Sciatic nerve (tissue), 2 donors: ENCODE results near the gene BCL6. TPM values are rescaled to one million over a fixed set of nuclear protein-coding genes. Genes with fewer than 3 reads are reported as not detected.

Experiments
- ATAC-seq: fragments of 200-7000 bp; cut with Tn5 transposase; one replicate; pipeline ENCODE4 v1.9.1; 2020; ENCODE audit warnings: mild to moderate bottlenecking, moderate library complexity
- DNase-seq: peaks from one replicate; pipeline ENCODE4 v3.0.0-alpha.2; 2020; ENCODE audit warnings: low spot score
- intact Hi-C: fragments of 100-400 bp; cut with DNase I; formaldehyde crosslinking; loops from one replicate; pipeline ENCODE4 v1.14.2; 2022
- total RNA-seq: library from RNA; stranded (reverse); fragmentation: NEBNext Ultra II Directional; extraction: Animal tissue kit (Norgen Biotek cat#: 25700); gene quantifications from one replicate; pipeline ENCODE4 v1.2.1, GENCODE V29; 2021
- donor health status: DM: no; HTN: no; CAD: no.
- donor health status: DM: no; HTN: no; CAD: no.

BCL6 gene
- total RNA-seq, 1 donor from 2014 or later, result 188 TPM

DNA sequence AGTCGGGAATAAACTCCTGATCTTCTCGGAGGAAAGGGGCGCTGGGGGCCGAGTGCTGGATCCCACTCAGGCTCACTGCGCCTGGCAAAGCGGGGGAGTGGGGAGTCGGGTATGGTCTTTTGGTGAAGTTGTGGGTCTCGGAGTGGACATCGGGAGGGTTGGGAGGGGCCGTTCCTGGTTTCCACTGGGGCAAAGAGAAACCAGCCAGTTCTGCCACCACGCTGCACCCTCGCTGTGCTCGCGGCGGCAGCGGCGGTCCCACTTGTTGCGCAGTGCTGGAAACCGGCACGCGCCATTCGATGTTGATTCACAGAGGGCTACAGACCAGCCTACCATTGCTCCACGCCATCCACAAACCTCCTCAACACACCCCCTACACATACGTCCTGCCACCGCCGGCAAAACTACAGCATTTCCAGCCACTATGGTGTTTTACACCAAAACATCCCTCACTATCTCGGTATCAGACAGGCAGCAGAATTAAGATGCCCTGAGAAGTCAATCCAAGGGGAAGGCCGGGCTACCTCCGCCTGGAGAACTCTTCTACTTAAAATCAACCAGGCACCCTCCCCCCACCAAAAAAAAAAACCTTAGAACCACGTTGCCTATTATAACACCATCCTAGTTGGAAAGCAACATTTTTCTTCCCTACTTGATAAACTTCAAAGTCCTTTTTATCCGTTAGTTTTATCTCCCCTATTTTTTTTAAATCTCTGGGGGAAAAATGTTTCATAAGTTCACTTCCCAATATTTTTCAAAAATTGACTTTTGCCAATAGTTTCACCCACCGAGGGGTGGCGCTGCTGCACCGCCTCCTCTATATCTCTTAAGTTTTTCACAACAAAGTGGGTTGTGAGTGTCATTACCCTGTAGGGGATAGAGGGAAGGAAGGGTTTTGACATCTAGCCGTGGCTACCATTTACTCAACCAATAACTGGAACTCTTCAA is 3.6 kb downstream of the BCL6 start:
- DNase-seq (peak; percentile 88), ATAC-seq (peak; percentile 7)
- intact Hi-C loops, result loop anchor here (2.0 kb wide), 2 partner anchors 1205 to 1211 kb away; no protein-coding TSS in a partner anchor

DNA sequence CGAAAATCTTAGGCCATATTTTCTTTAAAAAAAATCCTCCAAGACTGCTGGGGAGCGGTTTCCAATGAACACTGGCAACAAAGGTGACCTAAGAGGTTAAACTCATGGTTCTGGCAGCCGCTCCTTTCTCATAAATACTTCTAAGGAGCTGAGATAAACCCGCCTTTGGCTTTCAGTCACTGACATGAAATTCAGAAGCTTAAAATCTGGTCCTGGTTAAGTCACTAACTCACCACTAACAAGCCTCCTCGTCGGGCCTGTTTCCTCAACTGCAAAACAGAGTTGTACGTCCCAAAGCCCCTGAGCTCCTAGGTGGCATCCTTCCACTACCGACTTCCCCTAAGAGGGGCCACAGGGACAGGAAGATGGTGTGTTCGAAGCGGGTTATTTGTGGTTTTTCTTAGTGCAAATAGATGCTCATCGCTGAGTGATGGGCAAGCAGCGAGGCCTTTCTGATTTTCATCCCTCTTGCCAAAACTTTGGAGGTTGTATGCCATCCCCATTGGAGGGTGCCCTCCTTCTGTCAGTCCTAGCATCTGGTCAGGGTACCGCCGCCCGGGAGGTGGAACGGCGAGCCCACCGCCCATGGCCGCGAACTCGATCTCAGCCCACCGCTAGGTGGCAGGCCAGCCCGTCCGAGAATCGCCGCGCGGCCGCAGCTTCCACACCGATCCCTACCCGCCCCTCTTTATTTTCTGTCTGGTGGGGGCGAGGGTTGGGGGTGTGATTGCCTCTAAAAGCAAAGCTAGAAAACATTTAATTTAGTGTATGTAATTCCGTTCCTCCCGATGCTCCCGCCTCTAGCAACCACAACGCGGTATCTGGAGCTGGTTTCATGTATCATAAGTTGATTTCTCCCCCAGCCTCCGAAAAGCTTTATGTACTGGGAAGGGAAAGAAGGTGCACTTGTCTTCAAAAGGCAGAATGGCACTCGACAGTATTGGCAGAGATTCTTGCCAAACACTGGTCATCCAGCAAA is 4.6 kb downstream of the BCL6 start:
- peak; percentile 16 for ATAC-seq
- DNase-seq, result peak; percentile 88
- intact Hi-C loops, result loop anchor here (2.0 kb wide), 1 partner anchor 1212 kb away; no protein-coding TSS in a partner anchor

DNA sequence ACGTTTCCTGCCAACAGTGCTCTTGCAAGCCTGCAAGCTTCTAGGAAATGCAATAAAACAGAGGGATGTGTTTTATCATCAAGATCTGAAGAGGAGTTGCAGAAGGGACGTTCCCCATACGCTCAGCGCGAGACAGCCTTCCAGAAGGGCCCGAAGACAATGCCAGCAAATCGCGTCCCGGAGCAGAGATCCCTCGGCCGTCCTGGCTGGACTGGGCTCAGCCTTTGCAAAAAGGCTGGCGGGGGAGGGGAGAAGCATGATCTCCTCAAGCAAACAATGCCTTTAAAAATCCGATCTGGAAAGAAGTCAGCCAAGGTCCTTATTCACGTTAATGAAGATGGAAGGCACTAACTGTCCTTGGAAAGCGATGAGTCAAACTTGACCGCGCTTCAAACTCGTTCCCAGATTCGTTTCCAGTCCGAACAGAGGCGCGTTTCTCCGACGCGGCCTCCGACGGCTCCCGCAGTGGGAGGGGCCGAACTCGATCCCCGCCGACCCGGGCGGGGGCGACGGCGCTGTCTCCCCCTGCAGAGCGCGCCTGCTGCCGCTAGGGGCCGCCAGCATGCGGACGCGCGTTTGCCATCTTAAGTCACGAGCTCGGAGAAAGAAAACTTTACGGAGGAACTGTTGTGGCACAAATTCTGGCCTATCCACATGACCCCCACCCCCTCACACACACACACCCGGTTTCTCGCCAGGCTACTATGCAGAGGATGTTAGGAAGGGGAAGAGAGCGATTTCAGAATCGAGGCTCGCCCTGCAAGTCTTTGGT is 5.5 kb downstream of the BCL6 start:
- intact Hi-C loops, result loop anchor here (2.0 kb wide), 1 partner anchor 1213 kb away; no protein-coding TSS in a partner anchor
- ATAC-seq (peak; percentile 40), DNase-seq (peak; percentile 91)

DNA sequence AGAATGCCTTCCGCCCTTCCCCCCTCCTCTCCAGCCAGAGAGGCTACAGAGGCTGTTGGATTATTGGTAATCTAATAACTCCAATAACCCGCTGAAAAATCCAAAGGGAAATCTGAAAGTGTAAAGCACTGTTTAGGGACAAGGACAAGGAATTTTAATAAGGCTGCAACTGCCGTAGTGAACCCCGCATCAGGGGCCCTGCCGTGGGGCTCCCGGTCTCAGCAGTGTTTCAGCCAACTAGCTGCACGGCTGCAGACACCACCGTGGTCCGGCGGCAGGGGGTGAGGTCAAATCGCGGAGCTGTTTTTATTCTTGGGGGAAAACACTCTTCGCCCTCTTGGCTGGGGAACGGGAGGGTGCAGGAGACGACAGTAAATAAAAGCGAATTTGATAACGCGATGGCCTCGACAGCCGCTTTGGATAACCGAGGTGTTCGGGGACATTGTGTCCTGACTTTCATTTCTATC is 6.1 kb downstream of the BCL6 start:
- ATAC-seq (peak; percentile 0), DNase-seq (peak; percentile 79)
- intact Hi-C loops, result no loop called here

DNA sequence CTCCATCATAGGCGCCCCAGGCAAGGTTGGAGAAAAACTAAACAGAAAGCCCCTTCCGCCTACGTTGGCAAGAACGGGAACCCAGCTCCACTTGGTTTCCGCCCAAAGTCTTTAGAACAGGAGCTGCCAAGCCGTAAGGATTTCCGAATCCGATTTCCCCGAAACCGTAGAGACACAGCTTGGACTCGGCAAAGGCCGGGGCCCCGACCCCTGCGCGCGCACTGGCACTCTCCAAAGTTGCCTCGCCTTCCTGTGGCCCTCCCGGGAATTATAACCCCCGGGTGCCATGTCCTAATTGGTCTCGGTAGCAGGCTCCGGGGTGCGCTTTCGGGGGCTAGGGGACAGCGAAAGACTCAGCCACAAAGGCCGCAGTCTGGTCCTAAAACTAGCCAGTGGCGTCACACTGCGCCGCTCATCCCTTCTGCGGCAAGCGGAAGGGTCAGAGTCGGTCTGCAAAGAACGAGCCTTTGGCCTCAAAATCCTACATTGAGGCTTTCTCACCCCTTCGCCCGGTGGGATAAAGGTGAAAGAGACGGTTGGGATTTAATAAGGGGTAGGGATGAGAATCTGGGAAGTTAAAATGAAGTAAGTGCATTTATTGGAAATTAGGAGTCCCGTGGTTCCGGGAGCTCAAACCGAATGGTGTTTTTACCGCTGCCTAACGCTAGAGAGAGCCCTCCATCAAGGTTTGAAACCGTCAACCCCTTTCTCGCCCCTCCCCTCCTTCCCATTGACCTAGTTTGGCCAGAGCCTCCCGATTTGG is 6.8 kb downstream of the BCL6 start:
- peak; percentile 94 for DNase-seq
- intact Hi-C loops, result no loop called here
- peak; percentile 72 for ATAC-seq

DNA sequence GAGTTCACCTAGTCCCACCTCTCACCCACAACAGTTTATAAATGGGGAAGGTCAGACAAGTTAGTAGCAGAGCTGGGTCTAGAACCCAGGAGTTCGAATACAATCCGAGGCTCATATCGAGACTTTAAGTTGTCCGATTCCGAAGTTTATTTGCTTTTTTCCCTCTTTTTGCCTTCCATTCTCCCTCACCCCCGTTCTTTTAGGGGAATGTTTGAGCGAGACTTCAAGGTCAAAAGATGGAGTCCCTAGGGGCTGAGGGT is 7.3 kb downstream of the BCL6 start:
- intact Hi-C loops, result no loop called here

DNA sequence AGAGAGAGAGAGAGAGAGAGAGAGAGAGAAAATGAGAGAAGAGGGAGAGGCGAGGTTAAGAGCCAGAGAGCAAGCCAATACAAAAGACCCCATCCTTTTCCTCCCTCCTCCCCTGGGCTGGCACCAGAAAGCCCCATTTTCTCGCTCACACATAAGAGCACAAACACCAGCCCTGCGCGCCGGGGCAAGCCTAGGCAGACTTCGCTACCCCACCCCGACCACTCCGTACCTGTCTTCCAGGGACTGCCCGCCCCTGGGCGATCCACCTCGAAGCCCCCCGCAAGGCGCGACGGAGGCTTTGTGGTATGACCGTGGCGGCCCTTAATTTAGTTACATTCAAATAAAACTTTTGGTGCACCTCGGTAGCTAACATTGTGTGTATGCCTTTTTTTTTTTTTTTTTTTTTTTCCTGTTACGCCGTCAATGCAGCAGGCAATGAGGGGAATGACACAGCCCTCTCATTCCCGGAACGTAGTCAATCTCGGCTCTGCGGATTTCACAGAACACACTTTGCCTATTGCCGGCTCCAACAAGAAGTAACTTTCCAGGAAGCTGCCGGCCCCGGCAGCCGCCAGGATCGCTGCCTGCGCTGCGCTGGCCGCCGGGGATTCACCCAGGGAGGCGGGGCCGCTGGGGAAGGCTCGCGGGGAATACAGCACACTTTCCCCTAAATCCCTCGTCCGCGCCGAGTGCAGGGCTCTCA is 7.7 kb downstream of the BCL6 start:
- ATAC-seq, result peak; percentile 31

More for the DNA sequence above, 7.3 kb downstream of the BCL6 start:
- ATAC-seq, result no peak
- no peak for DNase-seq

DNA sequence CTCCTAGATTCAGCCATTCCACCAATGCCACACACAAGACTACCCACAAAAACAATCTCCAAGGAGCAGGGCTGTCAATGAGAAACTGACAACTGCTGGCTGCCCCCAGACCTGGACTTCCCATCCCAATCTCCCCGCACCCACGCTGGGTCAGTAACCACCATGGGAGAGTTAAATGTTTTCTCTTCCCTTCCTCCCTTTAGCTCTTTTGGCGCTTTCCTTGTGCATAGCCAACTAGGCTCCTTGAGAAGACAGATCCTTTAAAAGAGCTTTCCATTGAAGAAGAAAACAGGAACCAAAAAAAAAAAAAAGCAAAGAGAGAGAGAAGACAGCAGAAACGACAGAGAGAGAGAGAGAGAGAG is 8.3 kb downstream of the BCL6 start:
- ATAC-seq, result no peak
- intact Hi-C loops, result no loop called here
- peak; percentile 61 for DNase-seq

More for the DNA sequence above, 7.7 kb downstream of the BCL6 start:
- intact Hi-C loops, result no loop called here
- DNase-seq, result peak; percentile 88

DNA sequence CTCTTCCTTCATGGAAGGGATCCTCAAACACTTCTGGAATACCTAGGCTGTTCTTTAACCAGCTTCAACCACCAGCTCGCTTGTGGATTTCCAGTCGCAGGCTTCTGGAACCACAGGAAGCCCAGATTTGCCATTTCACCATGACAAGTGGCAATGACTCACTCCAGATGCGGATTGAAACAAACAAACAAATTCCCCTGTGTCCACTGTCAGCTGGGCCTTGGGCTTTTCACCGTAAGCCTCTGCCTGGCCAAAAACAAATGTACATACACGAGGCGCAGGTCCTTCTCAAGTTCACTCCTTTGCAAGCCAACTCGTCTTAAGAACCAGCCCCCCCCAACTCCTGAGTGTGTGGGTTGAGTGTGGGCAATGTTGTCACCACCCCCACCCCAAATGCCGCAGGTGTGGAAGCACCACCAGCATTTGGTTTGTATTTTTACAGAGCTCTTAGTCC is 8.8 kb downstream of the BCL6 start:
- no peak for ATAC-seq
- intact Hi-C loops, result no loop called here
- peak; percentile 61 for DNase-seq

DNA sequence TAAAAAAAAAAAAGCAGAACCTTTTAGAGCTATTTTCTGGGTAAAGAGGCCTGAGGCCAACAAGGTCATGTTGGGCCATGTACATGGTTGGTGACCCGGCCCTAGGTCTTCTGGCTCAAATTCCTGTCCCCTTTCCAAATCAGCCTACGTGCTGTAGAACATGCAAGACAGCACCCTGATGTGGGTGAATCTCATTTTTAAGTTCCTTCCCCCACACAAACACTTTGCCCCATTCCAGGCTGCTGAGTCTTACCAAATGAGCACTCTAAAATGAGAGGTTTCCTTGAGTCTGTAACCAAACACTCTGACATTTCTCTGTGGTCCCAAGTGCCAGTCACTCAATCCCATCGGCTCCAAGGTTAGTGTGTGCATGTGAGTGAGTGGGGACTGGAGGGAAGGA is 9.4 kb downstream of the BCL6 start:
- intact Hi-C loops, result no loop called here
- ATAC-seq, result no peak
- DNase-seq, result no peak

DNA sequence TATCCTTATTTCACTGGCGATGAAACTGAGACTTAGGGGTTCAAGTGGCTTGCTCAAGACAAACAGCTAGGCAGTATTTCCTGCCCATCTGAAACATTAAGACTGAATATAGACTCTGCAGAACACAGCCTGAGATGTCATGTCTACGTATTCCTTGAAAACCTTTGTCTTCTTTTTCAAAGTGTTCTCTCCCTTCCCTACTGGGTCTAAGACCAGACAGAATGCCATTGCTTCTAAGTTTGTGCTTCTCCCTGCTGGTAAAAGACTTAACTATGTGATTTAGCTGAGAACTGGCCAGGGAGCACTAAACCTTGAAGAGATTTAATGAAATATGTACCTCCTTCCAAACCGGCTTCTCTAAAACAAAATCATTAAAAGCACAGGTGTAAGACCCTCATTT is 9.9 kb downstream of the BCL6 start:
- intact Hi-C loops, result no loop called here
- no peak for ATAC-seq

DNA sequence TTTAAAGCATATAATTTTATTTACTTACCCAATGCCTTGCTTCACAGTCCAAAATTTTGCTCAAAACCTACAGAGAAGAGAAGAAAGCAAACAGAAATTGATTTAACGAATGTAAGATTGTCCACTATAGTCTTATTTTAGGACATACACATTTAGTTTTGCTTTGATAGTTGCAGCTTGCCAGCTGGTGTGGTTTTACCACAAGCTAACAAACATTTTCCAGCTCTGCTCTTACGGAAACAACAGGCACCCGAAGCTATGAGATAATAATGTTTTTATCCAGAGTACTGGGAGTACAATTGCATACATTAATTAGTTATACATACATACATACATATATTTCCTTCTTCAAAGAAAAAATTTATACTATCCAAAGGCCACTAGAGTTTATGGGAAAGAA is 10.4 kb downstream of the BCL6 start:
- DNase-seq (no peak), ATAC-seq (no peak)
- intact Hi-C loops, result no loop called here

More for the DNA sequence above, 9.9 kb downstream of the BCL6 start:
- no peak for DNase-seq

DNA sequence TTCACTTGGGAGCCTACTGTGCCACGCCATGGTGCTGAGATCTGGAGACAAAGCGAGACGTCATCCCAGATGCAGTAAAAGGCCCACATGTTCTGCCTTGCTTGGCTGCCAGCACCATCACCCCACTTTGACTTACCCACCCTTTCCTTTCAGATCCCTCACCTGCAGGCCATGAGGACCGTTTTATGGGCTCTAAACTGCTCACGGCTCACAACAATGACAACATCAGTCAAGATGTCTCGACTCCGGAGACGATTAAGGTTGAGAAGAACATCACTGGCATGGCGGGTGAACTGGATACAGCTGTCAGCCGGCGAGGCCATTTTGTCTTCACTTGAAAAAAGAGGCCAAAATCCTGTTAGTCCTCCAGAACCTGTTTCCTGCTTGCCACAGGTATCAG is 11.9 kb downstream of the BCL6 start:
- ATAC-seq, result no peak
- intact Hi-C loops, result no loop called here

DNA sequence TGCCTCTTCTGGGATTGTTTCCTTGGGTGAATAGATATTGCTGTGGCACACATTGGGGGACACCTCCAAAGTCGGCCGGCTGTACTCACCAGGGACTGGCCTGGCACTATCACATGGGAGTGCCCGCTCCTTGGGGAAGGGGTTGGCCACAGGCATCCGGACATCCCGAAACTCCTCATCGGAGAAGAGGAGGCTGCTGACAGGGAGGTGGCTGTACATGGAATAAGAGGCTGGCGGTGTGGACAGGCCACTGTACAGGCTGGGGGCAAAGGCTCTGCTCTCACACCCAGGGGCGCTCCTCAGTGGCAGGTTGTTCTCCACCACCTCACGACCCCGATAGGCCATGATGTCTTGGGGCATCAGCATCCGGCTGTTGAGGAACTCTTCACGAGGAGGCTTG is 15.7 kb downstream of the BCL6 start:
- DNase-seq, result no peak
- ATAC-seq, result peak; percentile 11

More for the DNA sequence above, 11.9 kb downstream of the BCL6 start:
- DNase-seq, result no peak

DNA sequence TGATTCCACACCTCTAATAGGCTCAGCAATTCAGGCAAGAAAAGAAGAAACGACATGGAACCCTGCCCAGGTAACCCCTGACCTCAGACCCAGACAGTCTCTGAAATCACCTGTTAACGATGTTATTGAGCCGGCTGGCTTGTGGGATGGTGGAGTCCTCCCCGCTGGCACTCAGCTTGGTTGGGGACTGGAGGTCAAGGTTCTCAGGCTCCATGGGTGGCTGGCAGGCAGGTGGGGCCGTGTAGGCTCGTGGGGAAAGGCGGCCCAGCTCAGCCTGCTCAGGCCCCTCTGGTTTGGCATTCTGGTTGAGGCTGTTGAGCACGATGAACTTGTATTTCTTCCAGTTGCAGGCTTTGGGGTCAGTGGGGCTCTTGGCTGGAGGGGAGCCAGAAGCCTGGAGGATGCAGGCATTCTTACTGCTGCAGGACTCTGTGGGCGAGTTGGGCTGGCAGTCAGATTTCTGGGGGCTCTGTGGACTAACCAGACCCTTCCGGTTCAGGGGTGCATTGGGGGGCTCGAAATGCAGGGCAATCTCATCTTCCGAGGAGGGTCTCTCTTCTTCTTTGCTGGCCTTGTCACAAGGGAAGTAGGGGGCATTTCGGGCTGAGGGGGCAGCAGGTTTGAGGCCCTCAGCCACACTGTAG is 16.2 kb downstream of the BCL6 start:
- DNase-seq (no peak), ATAC-seq (peak; percentile 2)
- intact Hi-C loops, result loop anchor here (10.0 kb wide), 1 partner anchor 1406 kb away; no protein-coding TSS in a partner anchor

More for the DNA sequence above, 15.7 kb downstream of the BCL6 start:
- intact Hi-C loops, result loop anchor here (10.0 kb wide), 1 partner anchor 1405 kb away; no protein-coding TSS in a partner anchor

DNA sequence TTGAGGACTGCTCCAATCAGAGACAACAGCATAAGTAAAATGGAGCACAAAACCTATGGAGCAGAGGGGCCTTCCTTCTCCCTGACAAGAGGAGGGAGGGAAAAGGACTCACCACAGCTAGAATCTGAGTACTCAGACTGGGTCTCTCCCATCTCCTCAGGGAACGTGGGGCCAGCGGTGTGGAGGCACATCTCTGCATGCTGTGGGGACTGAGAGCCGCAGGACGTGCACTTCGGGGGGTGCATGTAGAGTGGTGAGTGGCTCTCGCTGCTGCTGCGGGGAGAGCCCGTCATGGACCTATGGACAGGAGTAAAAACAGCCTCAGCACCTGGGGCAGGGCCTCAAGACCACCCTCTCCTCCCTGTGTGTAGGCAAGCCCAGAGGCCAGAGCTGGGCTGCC is 17.0 kb downstream of the BCL6 start:
- ATAC-seq, result peak; percentile 2
- DNase-seq, result no peak
- intact Hi-C loops, result loop anchor here (10.0 kb wide), 1 partner anchor 1407 kb away; no protein-coding TSS in a partner anchor

DNA sequence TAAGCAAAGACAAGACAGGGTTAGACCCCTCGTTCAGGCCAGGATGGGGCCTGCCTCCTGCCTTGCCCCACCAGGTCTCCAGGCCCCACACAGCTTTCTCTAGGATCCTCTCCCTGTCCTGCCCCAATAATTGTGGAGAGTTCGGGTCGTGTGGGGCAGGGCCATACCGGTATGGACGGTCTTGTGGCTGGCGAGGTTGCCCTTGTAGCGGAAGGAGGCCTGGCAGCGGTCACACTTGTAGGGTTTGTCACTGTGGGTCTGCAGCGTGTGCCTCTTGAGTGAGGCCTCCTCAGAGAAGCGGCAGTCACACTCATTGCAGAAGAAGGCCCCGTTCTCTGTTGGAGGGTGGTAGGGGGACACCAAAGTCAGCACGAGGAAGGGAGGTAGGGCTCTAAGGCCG is 18.7 kb downstream of the BCL6 start:
- ATAC-seq (no peak), DNase-seq (no peak)
- intact Hi-C loops, result loop anchor here (10.0 kb wide), 1 partner anchor 1408 kb away; no protein-coding TSS in a partner anchor
